DND-41 (cell line): ENCODE data around the gene PPAT.

Experiments
- ATAC-seq: fragments of 200-7000 bp; cut with Tn5 transposase; 3 replicates; pipeline ENCODE4 v1.9.1; 2021; ENCODE audit warnings: low read depth; ENCODE audit not compliant: insufficient read depth
- DNase-seq: peaks from one replicate; pipeline ENCODE4 v3.0.0-alpha.2; 2020
- H2AFZ ChIP-seq: 2 replicates; pipeline ENCODE4 v1.6.0; 2012; ENCODE audit warnings: low read depth, low read length
- H3K27ac ChIP-seq: 2 replicates; pipeline ENCODE4 v1.5.1; 2012; ENCODE audit warnings: low read length, inconsistent platforms
- H3K27me3 ChIP-seq: fragments of 200-600 bp; sonication (generic); 2 replicates; pipeline ENCODE4 v1.6.0; 2012; ENCODE audit warnings: low read length, mild to moderate bottlenecking, inconsistent platforms; ENCODE audit not compliant: insufficient read depth, poor library complexity
- H3K36me3 ChIP-seq: 2 replicates; pipeline ENCODE4 v1.5.1; 2012; ENCODE audit warnings: low read length, inconsistent platforms; ENCODE audit not compliant: insufficient read depth
- H3K4me1 ChIP-seq: 2 replicates; pipeline ENCODE4 v1.5.1; 2012; ENCODE audit warnings: mild to moderate bottlenecking, low read length; ENCODE audit not compliant: insufficient read depth
- H3K4me2 ChIP-seq: 2 replicates; pipeline ENCODE4 v1.6.0; 2012; ENCODE audit warnings: mild to moderate bottlenecking, moderate library complexity, low read length, inconsistent platforms; ENCODE audit not compliant: insufficient read depth
- H3K4me3 ChIP-seq, 2 experiments: fragments of 200-600 bp in 1 of 2; shearing (Covaris generic) in 1 of 2; 2 replicates each; pipeline ENCODE4 v1.5.1; 2012 to 2016; ENCODE audit warnings: inconsistent platforms in 2 of 2, low read length in 2 of 2, mild to moderate bottlenecking in 2 of 2, low read depth in 1 of 2, moderate library complexity in 1 of 2
- H3K79me2 ChIP-seq: 2 replicates; pipeline ENCODE4 v1.6.0; 2012; ENCODE audit warnings: low read length, inconsistent platforms; ENCODE audit not compliant: insufficient read depth
- H3K9ac ChIP-seq: 2 replicates; pipeline ENCODE4 v1.6.0; 2012; ENCODE audit warnings: low read depth, mild to moderate bottlenecking, inconsistent platforms, low read length, moderate library complexity
- H3K9me3 ChIP-seq: 2 replicates; pipeline ENCODE4 v1.5.1; 2012; ENCODE audit warnings: low read length, moderate library complexity, mild to moderate bottlenecking, inconsistent platforms; ENCODE audit not compliant: insufficient read depth, severe bottlenecking
- H4K20me1 ChIP-seq: 2 replicates; pipeline ENCODE4 v1.6.0; 2012; ENCODE audit warnings: low read length; ENCODE audit not compliant: insufficient read depth
- CTCF ChIP-seq: IDR thresholded peaks from 2 replicates; pipeline ENCODE4 v1.5.1; 2012; ENCODE audit warnings: borderline replicate concordance, low read length, moderate library complexity, mild to moderate bottlenecking; ENCODE audit not compliant: poor library complexity, severe bottlenecking; ENCODE audit errors: extremely low read depth
- EZH2 ChIP-seq: IDR thresholded peaks from 3 replicates; pipeline ENCODE4 v1.6.1; 2012; ENCODE audit warnings: borderline replicate concordance, low read depth, mild to moderate bottlenecking, moderate library complexity, low read length, inconsistent platforms; ENCODE audit not compliant: severe bottlenecking

Gene PPAT

GRCh38 chr4:56444719-56445118 lies 9.3 kb upstream of the PPAT start:
- Histone ChIP-seq H3K79me2 (peaks cover 96% of the 10 kb centered on the region), H3K4me2 (peak overlapping the region; percentile 23; the same call in 1 of the 2 replicates), H3K27ac (no peak overlapping the region), H4K20me1 (peaks cover 65% of the 10 kb centered on the region), H3K4me1 (peaks cover 29% of the 10 kb centered on the region), H2AFZ (no peak overlapping the region), H3K27me3 (no peaks in the 10 kb centered on the region), H3K36me3 (peaks cover 99% of the 10 kb centered on the region), H3K4me3 (no peak overlapping the region), H3K9me3 (no peaks in the 10 kb centered on the region), H3K9ac (no peak overlapping the region)
- ATAC-seq (no peak), DNase-seq (no peak)
- TF ChIP-seq EZH2 = no peak
- TF ChIP-seq CTCF = no peak

GRCh38 chr4:56440983-56441382 lies 5.6 kb upstream of the PPAT start:
- Histone ChIP-seq H3K9me3 (no peaks in the 10 kb centered on the region), H3K27me3 (no peaks in the 10 kb centered on the region), H4K20me1 (peaks cover 79% of the 10 kb centered on the region), H3K36me3 (peaks cover 71% of the 10 kb centered on the region), H3K27ac (no peak overlapping the region; the same call in 1 of the 2 replicates), H3K4me2 (peak overlapping the region; percentile 79; the same call in 1 of the 2 replicates), H3K4me3 (no peak overlapping the region), H3K79me2 (peaks cover 100% of the 10 kb centered on the region), H3K9ac (no peak overlapping the region), H2AFZ (no peak overlapping the region), H3K4me1 (peaks cover 53% of the 10 kb centered on the region)
- ATAC-seq (no peak), DNase-seq (no peak)
- TF ChIP-seq CTCF = no peak
- TF ChIP-seq EZH2 = no peak

- Histone ChIP-seq H3K4me3 (peak overlapping the region in 1 of 2 experiments; percentile 35; a peak in 2 of 4 replicates), H3K9me3 (no peaks in the 10 kb centered on the region), H3K4me1 (peaks cover 57% of the 10 kb centered on the region), H2AFZ (no peak overlapping the region), H3K9ac (no peak overlapping the region), H3K36me3 (peaks cover 54% of the 10 kb centered on the region), H3K27me3 (no peaks in the 10 kb centered on the region), H3K79me2 (peaks cover 94% of the 10 kb centered on the region), H3K4me2 (peak overlapping the region; percentile 79; the same call in 1 of the 2 replicates), H3K27ac (no peak overlapping the region), H4K20me1 (peaks cover 66% of the 10 kb centered on the region)
- TF ChIP-seq CTCF = no peak
- no peak for TF ChIP-seq EZH2
- ATAC-seq (no peak), DNase-seq (no peak)
These were observed 3.4 kb upstream of the PPAT start for GRCh38 chr4:56438766-56439165.
